GM18517 (cell line): ENCODE data around the gene LCN1.
"Not testable (repeated sequence)": the region's sequence is repeated elsewhere in the genome, so short reads cannot be mapped to it uniquely, and the experiment has no call there.

Source experiments
- ATAC-seq: cut with Tn5 transposase; IDR thresholded peaks from one replicate; pipeline ENCODE4 v1.9.1; 2021; ENCODE audit warnings: mild to moderate bottlenecking, moderate library complexity; ENCODE audit not compliant: unreplicated experiment

The LCN1 gene

GRCh38 chr9:135545646-135546176 is 24.5 kb downstream of the LCN1 start, which contains the start of gene OBP2A:
TSS of gene OBP2A (plus strand) at chr9:135546126. CDS start at chr9:135546181, 55 bp downstream.
- not testable (repeated sequence) for ATAC-seq

GRCh38 chr9:135546792-135547617 is 25.8 kb downstream of the LCN1 start:
- ATAC-seq, result not testable (repeated sequence)

- no peak for ATAC-seq
Measured at GRCh38 chr9:135547756-135548736, 26.8 kb downstream of the LCN1 start.

GRCh38 chr9:135549478-135550343 is 28.5 kb downstream of the LCN1 start:
- ATAC-seq, result not testable (repeated sequence)

- no peak for ATAC-seq
Measured at GRCh38 chr9:135550344-135550918, 29.2 kb downstream of the LCN1 start.

GRCh38 chr9:135551031-135551430 is 29.8 kb downstream of the LCN1 start:
- ATAC-seq, result no peak

GRCh38 chr9:135551456-135551855 is 30.2 kb downstream of the LCN1 start:
- ATAC-seq, result no peak

GRCh38 chr9:135552021-135552697 is 30.9 kb downstream of the LCN1 start:
- ATAC-seq, result no peak

- ATAC-seq, result no peak
Measured at GRCh38 chr9:135552698-135553171, 31.5 kb downstream of the LCN1 start.

GRCh38 chr9:135554718-135555117 is 33.5 kb downstream of the LCN1 start:
- ATAC-seq, result no peak

- ATAC-seq, result no peak
Measured at GRCh38 chr9:135555203-135555602, 34.0 kb downstream of the LCN1 start.

GRCh38 chr9:135555910-135556309 is 34.7 kb downstream of the LCN1 start:
- no peak for ATAC-seq

GRCh38 chr9:135559606-135560005 is 38.4 kb downstream of the LCN1 start:
- ATAC-seq, result no peak

- no peak for ATAC-seq
Measured at GRCh38 chr9:135561391-135562234, 40.4 kb downstream of the LCN1 start, which contains the start of gene PAEP. TSS of gene PAEP (plus strand) at chr9:135561756.

GRCh38 chr9:135562235-135562745 is 41.0 kb downstream of the LCN1 start:
- no peak for ATAC-seq

GRCh38 chr9:135563039-135563476 is 41.8 kb downstream of the LCN1 start:
- ATAC-seq, result no peak

GRCh38 chr9:135563858-135564257 is 42.6 kb downstream of the LCN1 start:
- ATAC-seq, result no peak

- ATAC-seq, result no peak
Measured at GRCh38 chr9:135565141-135565628, 43.9 kb downstream of the LCN1 start.
